A549 (cell line): ENCODE measurements around the gene ANKRD33B.

Experiments used
- NPAS2 ChIP-seq: fragments of 250-450 bp; sonication (Bioruptor Pico); IDR thresholded peaks from 2 replicates; pipeline ENCODE4 v1.8.0; 2022; ENCODE audit warnings: mild to moderate bottlenecking, moderate library complexity, borderline replicate concordance
- SMC3 ChIP-seq: fragments of >200 bp; sonication (Bioruptor Twin); formaldehyde crosslinking; IDR thresholded peaks from 3 replicates; pipeline ENCODE4 v1.6.1; 2018; ENCODE audit warnings: inconsistent platforms
- TF ChIP-seq, protein P1 (sequence below): fragments of 450-650 bp; IDR thresholded peaks from 2 replicates; pipeline ENCODE4 v1.6.1; 2014; ENCODE audit warnings: antibody characterized with exemption

DNA sequence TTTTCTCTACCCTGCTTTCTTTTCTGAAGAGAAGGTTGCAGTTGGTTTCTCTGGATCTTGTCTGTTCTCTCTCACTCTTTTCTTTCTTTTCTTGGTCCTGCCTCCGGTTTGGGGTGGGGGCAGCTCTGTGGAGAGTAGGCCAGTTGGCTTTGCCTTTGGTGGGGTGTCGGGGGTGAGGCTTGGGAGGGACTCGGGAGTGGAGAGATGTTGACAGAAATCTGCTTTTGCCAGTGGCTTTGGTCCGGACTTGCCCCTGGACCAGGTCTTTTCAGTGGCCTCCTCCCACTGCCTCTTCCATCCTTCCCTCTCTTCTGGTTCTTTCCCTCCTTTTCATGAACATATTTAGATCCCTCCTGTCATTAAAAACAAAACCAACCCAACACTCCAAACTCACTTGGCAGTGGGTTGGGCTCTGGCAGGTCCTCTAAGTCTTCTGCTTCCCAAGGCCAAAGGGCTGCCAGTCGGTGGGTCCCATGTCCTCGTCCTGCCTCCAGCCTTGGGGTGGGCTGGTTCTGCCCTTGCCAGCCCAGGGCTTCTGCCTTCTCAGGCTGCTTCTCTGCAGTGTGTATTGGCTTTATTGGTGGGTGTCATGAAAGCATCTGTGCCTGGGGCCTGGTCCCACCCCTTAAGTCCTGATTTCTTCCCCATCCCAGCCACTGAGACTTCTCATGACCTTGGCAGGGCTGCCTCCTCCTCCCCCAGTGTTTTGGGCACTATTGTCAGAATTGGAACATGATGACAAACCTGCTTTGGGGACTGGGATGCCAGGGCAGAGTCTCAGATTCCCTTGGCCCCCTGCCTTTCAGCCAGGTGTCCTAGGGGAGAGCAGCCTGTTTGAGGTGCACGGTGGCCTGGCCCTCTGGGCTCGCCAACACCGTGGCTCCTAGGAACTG lies 16.9 kb downstream of the ANKRD33B start:
- TF ChIP-seq NPAS2 (CRISPR knock-in tag), result no peak
- TF ChIP-seq SMC3, result no peak
- TF ChIP-seq, protein P1, sequence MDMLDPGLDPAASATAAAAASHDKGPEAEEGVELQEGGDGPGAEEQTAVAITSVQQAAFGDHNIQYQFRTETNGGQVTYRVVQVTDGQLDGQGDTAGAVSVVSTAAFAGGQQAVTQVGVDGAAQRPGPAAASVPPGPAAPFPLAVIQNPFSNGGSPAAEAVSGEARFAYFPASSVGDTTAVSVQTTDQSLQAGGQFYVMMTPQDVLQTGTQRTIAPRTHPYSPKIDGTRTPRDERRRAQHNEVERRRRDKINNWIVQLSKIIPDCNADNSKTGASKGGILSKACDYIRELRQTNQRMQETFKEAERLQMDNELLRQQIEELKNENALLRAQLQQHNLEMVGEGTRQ, result no peak
